ENCODE data around the gene KLHL40.

KLHL40 gene

DNA sequence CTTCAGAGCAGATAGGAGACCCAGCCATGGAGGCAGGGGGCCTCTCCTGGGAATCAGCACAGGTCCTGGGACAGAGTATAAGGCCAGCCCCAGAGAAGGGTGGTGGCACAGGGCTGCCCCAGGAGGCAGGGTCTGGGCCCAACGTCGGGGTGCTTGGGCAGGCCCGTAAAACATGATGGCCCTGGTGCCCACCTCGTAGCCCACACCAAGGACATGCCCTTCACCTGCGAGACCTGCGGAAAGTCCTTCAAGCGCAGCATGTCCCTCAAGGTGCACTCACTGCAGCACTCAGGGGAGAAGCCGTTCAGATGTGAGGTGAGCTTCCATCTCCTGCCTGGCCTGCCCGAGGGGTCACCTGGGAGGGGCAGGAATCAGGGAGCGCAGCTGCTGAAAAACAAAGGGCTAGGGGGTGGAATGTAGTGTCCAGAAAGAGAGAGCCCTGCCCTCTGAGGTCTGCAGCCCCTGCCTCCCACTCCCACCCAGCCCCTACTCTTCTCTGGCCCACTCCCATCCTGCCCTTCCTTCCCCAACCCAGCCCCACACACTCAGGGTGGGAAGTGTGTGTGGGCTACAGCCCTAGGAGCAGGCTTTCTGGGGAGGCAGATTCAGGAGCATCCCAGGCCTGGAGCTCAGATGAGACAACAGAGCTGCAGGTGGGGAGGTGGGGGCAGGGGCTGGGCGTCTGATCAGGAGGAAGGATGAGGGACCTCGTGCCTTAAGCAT, 22.4 kb upstream of the KLHL40 start:
- Mint-ChIP-seq H3K36me3 (no peaks in the 10 kb centered on the region), H3K4me1 (ENCODE audit: low read depth) (no peaks in the 10 kb centered on the region), H3K4me3 (no peak overlapping the region), H3K27ac (no peak overlapping the region), H3K27me3 (no peaks in the 10 kb centered on the region), H3K9me3 (ENCODE audit: low read depth) (no peaks in the 10 kb centered on the region)

DNA sequence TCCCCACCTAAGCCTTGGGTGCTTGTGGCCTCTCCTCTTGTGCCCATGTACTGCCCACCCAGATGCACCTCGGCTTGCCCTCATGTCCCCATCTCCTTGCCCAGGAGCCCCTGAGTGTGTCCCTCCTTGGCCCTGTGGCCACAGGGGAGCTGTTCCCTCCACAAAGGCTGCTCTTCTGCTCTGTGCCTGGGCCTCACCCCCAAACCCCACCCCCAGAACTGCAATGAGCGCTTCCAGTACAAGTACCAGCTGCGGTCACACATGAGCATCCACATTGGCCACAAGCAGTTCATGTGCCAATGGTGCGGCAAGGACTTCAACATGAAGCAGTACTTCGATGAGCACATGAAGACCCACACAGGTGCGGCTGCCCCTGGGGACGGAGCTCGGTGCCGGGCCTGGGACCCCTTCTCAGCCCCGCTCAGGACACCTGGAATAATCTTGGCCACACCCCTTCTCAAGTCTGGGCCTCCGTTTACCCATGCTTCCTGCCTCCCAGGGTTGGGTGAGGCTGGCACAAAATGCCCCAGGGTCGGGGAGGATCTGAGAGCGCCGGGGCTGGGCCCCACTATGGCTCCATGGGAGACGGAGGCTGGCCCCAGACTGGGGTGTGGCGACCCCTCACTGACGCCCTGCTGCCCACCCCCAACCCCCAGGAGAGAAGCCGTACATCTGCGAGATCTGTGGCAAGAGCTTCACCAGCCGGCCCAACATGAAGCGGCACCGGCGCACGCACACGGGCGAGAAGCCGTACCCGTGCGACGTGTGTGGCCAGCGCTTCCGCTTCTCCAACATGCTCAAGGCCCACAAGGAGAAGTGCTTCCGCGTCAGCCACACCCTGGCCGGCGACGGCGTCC, 21.5 kb upstream of the KLHL40 start:
- peaks cover under 1% of the 10 kb centered on the region for H3K36me3 Mint-ChIP-seq
- H3K27ac Mint-ChIP-seq, result no peak overlapping the region
- no peaks in the 10 kb centered on the region for H3K4me1 Mint-ChIP-seq (ENCODE audit: low read depth)
- no peak overlapping the region for H3K4me3 Mint-ChIP-seq
- H3K9me3 Mint-ChIP-seq (ENCODE audit: low read depth), result no peaks in the 10 kb centered on the region
- H3K27me3 Mint-ChIP-seq, result no peaks in the 10 kb centered on the region

DNA sequence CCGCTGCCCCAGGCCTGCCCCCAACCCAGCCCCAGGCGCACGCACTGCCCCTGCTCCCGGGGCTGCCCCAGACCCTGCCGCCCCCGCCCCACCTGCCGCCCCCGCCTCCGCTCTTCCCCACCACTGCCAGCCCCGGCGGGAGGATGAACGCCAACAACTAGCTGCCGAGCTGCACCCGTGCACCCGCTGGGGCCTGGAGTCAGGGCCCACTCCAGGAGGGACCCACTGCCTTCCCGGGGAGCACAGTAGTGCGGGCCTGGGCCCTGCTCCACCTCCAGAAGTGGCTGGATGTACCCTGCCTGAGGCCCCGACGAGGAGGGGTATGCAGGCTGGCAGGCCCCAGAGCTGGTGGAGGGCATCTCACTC, 20.9 kb upstream of the KLHL40 start:
- H3K9me3 Mint-ChIP-seq (ENCODE audit: low read depth), result no peaks in the 10 kb centered on the region
- no peaks in the 10 kb centered on the region for H3K4me1 Mint-ChIP-seq (ENCODE audit: low read depth)
- H3K27me3 Mint-ChIP-seq, result no peaks in the 10 kb centered on the region
- peaks cover 3% of the 10 kb centered on the region for H3K36me3 Mint-ChIP-seq
- no peak overlapping the region for H3K27ac Mint-ChIP-seq
- H3K4me3 Mint-ChIP-seq, result no peak overlapping the region

DNA sequence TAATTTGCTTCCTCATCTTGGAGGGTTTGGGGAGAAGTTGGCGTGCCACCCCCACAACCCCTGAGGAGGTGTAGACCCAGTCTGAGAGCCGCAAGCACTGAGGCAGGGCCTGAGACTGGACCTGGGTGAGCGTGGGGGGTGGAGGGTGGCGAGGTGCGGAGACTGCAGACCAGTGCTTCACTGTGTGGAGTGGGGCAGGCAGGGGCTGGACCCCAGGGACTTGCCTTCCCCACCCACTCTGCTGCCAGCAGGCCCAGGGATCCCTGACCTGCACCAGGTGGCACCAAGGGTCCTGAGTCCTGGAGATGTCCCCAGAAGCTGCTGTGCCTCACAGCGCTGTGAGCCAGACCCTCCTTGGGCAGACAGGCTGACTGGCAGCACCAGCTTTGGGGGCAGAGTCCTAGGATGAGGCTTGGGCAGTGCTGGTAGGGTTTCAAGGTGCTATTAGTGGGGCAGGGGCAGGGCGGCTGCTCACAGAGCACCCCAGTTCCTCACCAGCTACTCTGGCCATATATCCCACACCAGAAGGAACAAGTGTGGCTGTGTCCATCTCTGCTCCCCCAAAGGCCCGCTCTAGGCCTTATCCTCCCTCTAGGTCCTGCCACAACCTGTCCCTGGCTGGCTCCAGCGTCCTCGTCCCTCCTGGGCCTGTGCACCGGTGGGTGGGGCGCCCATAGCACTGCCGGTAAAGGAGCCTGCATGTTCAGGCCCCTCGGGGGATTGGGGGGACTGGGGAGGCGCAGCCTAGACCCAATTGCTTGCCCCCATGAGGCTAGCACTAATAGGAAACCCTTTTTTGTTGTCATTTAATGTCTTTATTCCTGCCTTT, 20.1 kb upstream of the KLHL40 start:
- H3K4me1 Mint-ChIP-seq (ENCODE audit: low read depth), result no peaks in the 10 kb centered on the region
- H3K27ac Mint-ChIP-seq, result no peak overlapping the region
- no peaks in the 10 kb centered on the region for H3K27me3 Mint-ChIP-seq
- H3K9me3 Mint-ChIP-seq (ENCODE audit: low read depth), result no peaks in the 10 kb centered on the region
- peaks cover 3% of the 10 kb centered on the region for H3K36me3 Mint-ChIP-seq
- H3K4me3 Mint-ChIP-seq, result no peak overlapping the region

DNA sequence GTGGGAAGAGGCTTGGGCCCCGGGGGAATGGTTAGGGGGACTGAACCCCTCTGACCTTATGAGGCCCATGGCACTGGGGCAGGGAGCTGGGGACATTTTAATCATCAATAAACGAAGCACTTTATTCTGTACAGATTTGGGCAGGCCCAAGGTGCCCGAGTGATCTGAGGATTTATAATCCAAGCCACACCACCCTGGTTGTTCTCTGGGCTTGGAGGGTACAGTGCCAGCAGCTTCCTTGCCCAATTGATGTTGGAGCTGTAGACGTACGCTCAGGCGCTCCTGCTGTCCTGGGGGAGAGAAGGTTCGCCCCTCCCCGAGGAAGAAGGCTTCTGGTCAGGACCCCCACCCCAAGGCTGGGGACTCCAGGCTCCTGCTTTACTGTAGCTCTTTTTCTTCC, 19.3 kb upstream of the KLHL40 start:
- Mint-ChIP-seq H3K9me3 (ENCODE audit: low read depth) (no peaks in the 10 kb centered on the region), H3K27ac (no peak overlapping the region), H3K4me1 (ENCODE audit: low read depth) (no peaks in the 10 kb centered on the region), H3K36me3 (peaks cover 3% of the 10 kb centered on the region), H3K4me3 (no peak overlapping the region), H3K27me3 (no peaks in the 10 kb centered on the region)

DNA sequence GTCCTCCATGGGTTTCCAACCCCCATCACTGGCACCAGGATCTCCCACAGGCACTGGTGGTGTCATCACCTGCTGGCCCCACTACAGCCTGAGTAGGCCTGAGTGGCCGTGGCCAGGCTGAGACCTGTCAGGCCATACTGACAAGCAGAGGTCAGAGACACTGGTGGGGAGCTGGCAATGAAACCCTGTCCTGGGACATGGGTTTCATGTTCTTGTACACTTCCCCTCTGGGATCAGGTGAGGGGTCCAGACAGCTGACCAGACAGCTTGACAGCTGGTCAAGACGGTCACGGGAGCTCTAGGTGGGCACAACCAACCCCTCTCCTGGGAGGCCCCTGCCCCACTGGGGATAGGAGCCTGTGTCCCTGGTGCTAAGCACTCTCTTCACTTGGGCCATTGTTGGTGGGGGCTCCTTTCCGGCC, 18.7 kb upstream of the KLHL40 start:
- H3K27me3 Mint-ChIP-seq, result no peaks in the 10 kb centered on the region
- no peaks in the 10 kb centered on the region for H3K4me1 Mint-ChIP-seq (ENCODE audit: low read depth)
- no peak overlapping the region for H3K4me3 Mint-ChIP-seq
- H3K9me3 Mint-ChIP-seq (ENCODE audit: low read depth), result no peaks in the 10 kb centered on the region
- H3K27ac Mint-ChIP-seq, result no peak overlapping the region
- H3K36me3 Mint-ChIP-seq, result peaks cover 3% of the 10 kb centered on the region

DNA sequence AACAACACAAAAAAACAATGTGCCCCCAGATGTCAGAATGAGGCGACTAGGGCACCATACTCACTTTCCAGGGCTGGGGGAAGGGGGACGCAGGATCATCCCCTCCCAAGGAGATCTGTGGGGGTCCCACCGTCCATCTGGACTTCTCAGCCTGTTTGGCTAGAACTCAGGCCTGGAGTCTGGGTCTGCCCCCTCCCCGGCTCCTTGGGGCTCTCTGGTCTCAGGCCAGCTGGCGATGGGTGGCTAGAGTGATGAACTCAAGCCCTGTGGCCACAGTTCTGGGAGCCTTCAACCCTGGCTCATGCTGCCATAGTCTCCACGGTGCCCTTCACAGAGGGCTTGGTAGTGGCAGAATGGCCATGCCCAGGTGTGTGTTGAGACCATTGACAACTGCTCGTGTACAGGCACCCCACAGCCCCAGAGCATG, 18.2 kb upstream of the KLHL40 start:
- Mint-ChIP-seq H3K36me3 (peaks cover 3% of the 10 kb centered on the region), H3K9me3 (ENCODE audit: low read depth) (no peaks in the 10 kb centered on the region), H3K4me3 (no peak overlapping the region), H3K27ac (no peak overlapping the region), H3K27me3 (no peaks in the 10 kb centered on the region), H3K4me1 (ENCODE audit: low read depth) (no peaks in the 10 kb centered on the region)

DNA sequence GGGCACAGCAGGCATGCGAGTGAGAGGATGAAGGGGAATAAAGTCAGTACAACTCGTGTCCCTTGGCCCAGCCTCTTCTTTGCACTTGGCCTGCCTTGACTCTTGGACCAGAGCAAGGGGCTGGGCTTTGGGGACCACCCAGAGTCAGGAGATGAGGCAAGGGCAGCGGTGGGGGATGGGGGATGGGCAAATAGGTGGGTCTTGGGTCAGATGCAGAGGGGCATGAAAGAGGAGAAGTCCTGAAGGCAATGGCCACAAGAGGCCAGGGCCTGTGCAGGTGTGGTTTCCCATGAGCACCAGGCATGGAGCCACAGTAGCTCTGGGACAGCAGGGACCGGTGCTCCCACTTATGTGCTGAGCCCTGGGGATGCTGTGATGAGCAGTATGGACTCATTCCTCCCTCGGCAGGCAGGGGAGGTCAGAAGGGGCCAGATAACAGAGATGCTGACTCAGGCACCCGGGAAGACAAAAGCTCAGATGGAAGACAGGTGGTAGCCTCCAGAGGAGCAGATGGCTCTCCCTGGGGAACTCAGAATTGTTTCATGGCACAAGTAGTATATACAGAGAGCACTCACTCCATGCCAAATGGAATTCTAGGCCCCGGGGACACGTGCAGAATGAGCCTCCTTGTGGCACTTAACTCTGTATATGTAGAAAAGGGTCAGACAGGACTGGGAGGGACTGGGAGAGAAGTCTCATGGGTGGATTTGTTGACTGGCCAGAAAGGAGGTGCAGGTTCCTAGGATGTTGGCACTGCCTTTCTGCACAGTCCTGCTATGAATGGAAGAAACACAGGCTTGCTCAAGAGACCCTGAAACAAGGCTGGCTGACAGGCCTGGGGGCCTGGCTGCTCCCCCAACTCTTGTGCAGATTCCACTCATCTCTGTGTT, 17.6 kb upstream of the KLHL40 start:
- Mint-ChIP-seq H3K4me1 (ENCODE audit: low read depth) (no peaks in the 10 kb centered on the region), H3K36me3 (peaks cover 3% of the 10 kb centered on the region), H3K27me3 (no peaks in the 10 kb centered on the region), H3K27ac (no peak overlapping the region), H3K4me3 (no peak overlapping the region), H3K9me3 (ENCODE audit: low read depth) (no peaks in the 10 kb centered on the region)

DNA sequence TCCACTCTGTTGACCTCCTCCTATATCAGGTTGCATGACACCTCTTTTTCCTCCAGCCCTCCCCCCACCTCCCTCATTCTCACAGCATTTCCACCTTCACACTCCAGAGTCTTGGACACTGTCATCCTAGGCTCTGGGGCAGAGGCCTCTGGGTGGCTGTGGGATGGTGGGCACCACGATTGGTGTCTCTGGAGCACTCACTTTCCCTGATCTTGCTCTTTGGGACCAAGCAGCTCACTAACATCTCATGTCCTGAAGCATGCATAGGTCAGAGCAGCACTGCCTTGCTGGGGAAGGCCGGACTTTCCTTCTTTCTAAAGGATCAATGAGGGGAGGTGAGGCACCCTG, 16.9 kb upstream of the KLHL40 start:
- Mint-ChIP-seq H3K9me3 (ENCODE audit: low read depth) (no peaks in the 10 kb centered on the region), H3K4me3 (no peak overlapping the region), H3K36me3 (peaks cover 3% of the 10 kb centered on the region), H3K4me1 (ENCODE audit: low read depth) (no peaks in the 10 kb centered on the region), H3K27ac (no peak overlapping the region), H3K27me3 (no peaks in the 10 kb centered on the region)

DNA sequence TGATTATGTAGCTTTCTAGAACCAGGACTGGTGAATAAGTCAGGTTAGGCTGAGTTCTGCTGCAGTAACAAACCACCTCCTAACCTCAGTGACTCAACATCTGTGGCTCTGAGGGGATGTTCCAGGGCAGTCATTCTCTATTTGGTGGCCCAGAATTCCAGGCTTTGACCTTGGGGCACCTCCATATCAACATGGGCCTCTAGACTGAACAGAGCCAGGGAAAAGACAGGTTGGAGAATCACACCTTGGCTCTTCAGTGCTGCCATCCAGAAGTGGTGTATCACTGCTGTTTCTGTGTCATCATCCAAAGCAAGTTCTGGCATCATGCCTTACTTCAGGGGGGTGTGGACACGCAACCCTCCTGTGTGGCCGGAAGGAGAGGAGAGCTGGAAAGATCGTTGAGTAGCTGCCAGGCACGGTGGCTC, 16.5 kb upstream of the KLHL40 start:
- Mint-ChIP-seq H3K4me1 (ENCODE audit: low read depth) (no peaks in the 10 kb centered on the region), H3K9me3 (ENCODE audit: low read depth) (no peaks in the 10 kb centered on the region), H3K36me3 (peaks cover 3% of the 10 kb centered on the region), H3K27ac (no peak overlapping the region), H3K27me3 (no peaks in the 10 kb centered on the region), H3K4me3 (no peak overlapping the region)

DNA sequence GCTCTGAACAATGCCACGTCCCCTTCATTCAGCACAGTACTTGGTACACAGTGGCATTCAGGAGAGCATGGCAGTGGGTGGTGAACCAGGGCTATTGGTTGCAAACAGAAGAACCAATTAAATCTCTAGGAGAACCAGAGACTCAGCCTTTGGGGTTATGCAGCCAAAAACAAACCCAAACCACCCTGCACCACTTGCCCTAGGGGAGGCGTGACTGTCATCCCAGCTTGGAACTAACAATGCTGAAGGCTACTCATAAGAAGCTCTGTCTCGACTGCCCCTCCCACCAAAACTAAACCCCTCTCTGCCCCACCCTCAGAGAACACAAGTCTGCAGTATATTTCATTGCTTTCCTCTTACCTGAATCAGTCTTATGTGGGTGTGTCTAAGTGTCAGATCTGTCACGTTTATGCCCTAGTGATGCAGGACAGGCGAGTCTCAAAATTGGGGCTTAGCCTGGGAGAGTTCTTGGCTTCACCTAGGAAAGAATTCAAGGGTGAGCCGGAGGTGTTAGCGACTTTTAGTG, 15.2 kb upstream of the KLHL40 start:
- no peak overlapping the region for H3K4me3 Mint-ChIP-seq
- H3K27ac Mint-ChIP-seq, result no peak overlapping the region
- H3K9me3 Mint-ChIP-seq (ENCODE audit: low read depth), result no peaks in the 10 kb centered on the region
- no peaks in the 10 kb centered on the region for H3K27me3 Mint-ChIP-seq
- H3K36me3 Mint-ChIP-seq, result peaks cover 3% of the 10 kb centered on the region
- H3K4me1 Mint-ChIP-seq (ENCODE audit: low read depth), result no peaks in the 10 kb centered on the region

DNA sequence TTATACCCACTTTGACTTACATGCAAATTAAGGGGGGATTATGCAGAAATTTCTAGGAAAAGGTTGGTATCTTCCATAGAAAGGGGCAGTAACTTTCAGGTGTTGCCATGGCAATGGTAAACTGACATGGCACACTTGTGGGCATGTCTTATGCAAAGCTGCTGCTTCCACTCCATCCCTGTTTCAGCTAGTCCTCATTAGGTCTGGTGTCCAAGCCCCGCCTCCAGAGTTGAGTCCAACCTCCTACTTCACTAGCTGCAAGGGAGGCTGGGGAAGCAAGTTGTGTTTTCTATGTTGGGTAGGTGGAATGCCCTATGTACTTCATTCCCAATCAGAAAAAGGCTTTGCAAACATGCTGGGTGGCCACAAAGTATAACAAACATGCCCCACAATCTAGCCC, 14.7 kb upstream of the KLHL40 start:
- H3K36me3 Mint-ChIP-seq, result peaks cover 3% of the 10 kb centered on the region
- H3K27ac Mint-ChIP-seq, result no peak overlapping the region

DNA sequence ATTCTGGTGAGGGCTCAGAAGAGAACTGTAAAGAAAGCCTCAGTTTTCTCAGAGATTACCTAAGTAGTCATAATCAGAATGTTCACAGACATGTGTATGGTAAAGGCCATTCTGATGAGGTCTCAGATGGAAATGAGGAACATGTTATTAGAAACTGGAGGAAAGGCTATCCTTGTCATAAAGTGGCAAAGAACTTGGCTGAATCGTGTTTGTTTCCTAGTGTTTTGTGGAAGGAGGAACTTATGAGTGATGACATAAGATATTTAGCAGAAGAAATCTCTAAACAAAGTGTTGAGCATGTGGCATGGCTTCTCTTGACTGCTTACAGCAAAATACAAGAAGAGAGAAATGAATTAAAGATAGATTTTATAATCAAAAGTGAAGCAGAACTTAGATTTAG, 12.8 kb upstream of the KLHL40 start:
- Mint-ChIP-seq H3K36me3 (peaks cover 7% of the 10 kb centered on the region), H3K9me3 (ENCODE audit: low read depth) (peaks cover under 1% of the 10 kb centered on the region), H3K4me3 (no peak overlapping the region), H3K27ac (no peak overlapping the region), H3K27me3 (peaks cover 4% of the 10 kb centered on the region), H3K4me1 (ENCODE audit: low read depth) (no peaks in the 10 kb centered on the region)

More for the DNA sequence above, 14.7 kb upstream of the KLHL40 start:
- Mint-ChIP-seq H3K9me3 (ENCODE audit: low read depth) (no peaks in the 10 kb centered on the region), H3K4me3 (no peak overlapping the region), H3K4me1 (ENCODE audit: low read depth) (no peaks in the 10 kb centered on the region), H3K27me3 (no peaks in the 10 kb centered on the region)

DNA sequence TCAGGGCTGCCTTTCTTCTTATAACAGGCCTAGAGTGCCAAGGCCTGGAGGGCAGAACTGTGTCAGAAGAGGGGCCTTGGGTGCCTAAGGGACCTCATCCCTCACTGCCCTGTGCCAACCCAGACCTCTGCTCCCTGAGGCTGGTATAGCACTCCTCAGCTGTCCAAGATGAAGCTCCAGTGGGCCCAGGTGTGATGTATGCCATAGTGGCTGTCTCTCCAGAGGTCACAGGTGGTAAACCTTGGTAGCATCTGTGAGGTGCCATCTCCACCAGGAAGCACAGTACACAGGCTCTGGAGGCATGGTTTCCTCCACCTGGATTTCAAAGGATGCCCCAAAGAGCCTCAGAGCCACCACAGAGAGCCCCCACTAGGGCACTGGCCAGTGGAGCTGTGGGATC, 12.3 kb upstream of the KLHL40 start:
- Mint-ChIP-seq H3K9me3 (ENCODE audit: low read depth) (peaks cover 7% of the 10 kb centered on the region), H3K4me1 (ENCODE audit: low read depth) (no peaks in the 10 kb centered on the region), H3K27ac (no peak overlapping the region), H3K36me3 (peaks cover 13% of the 10 kb centered on the region), H3K27me3 (peaks cover 7% of the 10 kb centered on the region), H3K4me3 (no peak overlapping the region)
